NCI-H69 (cell line): ENCODE measurements around the gene ENOX2.

Source experiments
- DNase-seq: peaks from one replicate; lab custom pipeline; 2025; lab: John Stamatoyannopoulos, UW

Gene ENOX2

DNA sequence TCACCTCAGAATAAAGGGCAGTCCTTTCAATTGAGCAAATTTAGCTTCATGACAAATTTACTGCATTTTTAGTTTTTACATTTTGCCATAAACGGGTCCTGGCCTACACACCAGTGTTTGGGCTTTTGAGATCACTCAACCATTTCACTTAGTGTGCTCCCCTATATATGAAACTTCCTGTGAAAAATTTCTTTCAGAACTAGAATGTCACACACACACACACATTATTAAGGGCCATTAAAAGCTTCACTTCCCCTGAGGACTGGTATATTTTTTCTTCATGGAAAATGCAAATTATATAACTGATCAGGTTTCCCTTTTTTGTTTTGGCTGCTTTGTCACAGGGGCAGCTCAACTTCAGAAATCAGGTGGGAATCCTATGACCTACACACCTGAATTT lies 206.5 kb downstream of the ENOX2 start:
- DNase-seq, result no peak

DNA sequence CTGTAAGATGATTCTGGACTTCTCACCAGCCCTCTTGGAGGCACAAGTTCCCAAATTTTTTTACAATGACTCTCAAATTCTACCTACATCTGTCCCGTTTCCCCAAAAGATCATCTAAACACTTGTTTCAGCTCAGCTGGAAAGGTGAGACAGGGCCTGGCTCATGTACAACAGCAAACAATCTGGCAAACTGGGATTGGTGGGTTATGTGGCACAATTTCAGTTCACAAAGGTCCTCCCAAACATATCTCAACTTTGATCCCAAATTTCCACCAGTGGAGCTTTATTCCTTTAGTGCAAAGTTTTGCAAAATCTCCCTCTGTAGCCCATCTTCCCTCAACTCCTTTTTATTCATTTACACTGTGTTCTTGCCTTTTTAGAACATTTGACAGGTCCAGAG lies 207.1 kb downstream of the ENOX2 start:
- no peak for DNase-seq

DNA sequence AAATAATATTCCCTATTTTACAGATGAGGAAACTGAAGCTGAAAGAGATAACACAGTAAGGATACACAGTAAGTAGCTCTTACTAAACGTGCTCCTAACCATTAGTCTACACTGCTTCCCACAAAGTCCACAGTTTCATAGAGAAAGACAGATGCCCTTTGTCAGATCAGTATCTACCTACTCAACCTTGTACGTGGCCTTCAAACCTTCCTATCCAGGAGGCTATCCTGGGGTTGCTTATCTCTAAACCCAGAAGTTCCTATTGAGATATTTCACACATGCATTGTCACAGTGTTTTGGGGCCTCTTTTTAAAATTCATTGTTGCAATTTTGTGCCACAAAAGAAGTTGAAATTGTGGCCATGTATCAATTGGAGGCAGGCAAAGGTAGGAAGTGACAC lies 208.0 kb downstream of the ENOX2 start:
- DNase-seq, result no peak

DNA sequence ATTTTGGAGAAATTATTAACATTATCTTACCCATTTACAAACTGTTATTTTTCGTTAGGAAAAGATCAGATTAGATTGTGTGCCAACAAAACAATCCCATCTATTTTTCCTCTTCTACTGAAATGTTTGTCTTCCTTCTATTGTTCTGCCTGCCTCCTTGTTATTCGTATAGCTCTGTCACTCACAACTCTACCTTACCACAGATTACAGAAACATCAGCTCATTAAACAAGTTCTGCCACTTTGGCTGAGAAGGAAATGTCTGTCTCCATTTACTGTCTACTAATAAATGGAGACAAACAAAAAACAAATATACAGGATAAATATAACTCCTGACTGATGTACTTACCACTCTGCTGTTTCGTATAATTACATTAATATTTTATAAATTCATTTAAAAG lies 211.4 kb downstream of the ENOX2 start:
- DNase-seq, result no peak

DNA sequence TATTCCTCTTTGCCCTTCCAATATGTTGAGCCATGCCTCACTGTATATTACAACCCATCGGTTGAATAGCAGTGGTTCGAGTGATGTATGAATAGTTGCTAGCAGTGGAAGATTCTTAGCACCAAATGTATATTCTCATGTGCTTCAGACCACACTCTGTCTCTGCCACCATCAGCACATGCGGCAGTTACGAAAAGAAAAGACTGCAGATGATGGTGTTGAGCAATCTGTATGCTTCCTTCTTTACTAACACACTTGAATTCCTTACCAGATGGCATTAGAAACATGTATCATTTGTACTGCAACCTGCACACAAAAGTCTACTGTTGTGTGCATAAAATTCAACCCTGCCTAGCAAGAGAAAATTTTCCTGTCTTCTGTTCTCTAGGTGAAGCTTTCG lies 214.6 kb downstream of the ENOX2 start:
- DNase-seq, result no peak

DNA sequence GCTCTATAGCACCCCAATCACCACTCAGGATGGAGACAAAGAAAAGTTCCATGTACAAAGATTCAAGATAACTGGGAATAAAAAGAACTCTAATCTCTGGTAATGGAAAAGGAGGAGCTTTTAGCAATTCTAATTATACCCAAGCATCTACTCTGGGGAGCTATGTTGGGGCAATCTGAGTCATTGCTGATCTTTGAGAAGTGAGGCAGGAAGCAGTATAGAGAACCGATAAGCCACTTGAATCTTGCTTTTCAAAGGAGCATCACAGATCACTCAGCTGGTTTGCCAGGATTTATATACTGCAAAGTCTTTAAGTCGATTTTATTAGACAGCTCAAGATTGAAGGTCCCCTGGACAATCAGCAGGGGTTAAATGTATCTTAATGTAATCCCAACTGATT lies 220.0 kb downstream of the ENOX2 start:
- no peak for DNase-seq

DNA sequence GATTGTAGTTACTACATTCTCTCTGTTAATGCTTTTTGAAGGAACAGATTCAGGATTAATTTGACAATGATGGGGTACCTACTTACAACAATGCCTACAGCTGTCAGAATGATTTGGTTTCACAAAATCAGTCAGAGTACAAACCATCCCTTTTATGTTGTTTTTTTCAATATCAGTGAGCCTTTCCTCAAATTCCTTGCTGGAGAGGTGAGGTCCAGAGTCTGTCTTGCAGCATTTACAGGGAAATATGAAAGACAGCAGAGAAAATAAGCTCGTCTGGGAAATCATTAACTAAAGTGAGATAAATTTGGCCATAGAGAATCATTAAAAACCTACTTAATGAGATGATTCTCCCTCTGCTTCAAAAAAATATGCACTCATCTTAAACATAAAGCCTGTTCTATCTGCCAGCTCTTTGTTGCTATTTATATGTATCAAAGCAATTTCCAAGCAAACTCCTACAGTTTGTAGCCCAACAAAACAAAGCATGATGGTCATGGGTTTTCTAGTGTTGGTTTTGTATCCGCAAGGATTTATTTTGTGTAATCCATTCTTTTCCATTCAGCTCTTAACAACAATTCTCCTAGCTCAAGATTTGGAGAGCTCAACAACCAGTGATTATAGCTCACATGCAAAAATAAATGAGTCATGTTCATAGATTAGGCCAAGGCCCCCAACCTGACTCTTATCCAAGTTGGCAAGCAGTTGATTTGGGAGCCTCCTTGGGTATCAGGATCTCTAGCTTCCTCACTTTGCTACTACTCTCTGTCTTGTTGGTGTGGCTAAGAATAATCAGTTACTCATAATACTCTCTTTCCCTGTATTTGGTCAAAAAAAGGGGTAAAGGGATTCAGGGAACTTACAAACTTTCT lies 222.6 kb downstream of the ENOX2 start:
- no peak for DNase-seq

DNA sequence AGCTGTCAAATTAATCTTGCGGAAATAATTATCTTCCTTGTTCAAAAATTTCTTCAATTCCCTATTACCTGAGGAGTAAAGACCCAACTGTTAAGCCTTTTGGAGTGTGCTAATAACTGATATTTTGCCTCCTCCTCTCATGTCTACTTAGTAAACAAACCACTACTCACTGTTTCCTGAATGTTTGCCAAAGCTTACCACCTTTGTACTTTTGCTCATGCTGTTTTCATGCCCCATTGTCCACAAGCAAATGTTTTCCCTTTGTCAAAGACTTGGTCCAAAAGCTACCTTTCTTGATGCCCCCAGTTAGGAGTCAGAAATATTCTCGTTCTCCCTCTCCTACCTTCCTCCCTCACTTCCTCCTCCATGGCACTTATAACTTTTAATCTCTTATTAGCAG lies 226.1 kb downstream of the ENOX2 start:
- peak; percentile 52 for DNase-seq

DNA sequence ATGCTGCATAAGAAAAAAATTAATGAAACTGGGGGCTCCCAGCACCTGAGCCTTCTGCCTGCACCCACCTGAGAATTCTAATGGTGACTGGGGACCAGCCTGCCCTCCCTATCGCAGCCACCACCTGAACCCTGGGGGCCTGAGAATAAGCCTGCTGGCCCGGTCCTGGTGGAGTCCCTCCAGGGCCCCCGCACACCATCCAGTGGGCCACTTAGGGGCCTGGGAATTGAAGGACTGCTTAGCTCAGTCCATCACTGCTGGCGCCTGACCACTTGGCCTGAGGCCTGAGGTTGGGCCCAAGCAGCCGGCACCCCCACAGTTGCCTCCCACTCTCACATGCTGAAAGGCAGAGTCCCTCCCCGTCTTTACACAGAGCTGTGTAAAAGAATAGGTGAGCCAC lies 230.8 kb downstream of the ENOX2 start:
- no peak for DNase-seq

DNA sequence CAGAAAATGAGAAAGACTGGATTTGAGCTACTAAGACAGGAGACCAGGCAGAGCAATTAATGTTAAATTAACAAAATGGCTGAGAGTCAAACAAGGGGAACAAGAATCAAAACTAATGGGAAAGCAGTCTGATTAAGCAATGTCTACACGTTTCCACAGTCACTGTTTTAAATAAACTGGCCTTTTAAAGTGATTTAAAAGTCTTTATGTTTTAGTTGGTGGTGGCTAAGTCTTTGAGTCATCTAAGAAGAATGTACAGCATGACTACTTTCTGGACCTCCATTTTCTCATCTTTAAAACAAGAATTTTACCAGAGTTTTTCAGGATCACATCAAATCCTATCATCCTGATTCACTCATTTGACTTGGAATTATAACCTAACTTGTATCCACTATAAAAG lies 233.8 kb downstream of the ENOX2 start:
- no peak for DNase-seq

DNA sequence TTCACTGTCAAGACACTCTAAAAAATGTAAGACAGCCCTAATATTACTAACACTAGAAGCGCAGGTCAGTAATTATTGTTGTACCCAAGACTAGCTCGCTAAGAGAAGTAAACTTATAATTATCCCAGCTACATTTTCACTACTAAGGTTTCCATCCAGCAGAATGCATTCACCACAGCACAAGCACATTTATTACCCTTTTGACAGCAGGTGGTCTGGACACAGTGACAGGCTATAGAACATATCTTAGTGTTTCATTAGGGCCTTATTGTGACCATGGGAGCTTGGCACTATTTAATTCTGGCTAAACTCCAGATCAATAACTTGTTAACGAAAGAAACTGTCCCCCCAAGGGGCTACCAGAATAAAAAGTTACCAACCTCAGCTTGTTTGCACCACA lies 237.7 kb downstream of the ENOX2 start:
- DNase-seq, result peak; percentile 0

DNA sequence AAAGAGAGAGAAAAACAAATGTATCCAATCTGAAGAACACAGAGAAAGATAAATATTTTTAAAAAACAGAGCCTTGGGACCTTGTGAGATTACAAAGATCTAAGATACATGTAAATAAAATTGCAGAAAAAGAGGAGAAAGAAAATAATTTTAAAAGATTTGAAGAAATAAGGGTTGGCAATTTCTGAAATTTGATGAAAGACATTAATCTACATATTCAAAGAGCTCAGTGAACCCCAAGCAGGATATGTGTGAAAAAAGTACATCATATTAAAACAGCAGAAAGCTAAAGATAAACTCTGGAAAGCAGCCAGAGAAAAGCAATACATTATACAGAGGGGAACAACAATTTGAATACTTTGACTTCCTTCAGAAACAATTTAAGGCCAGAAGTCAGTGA lies 244.7 kb downstream of the ENOX2 start:
- no peak for DNase-seq

DNA sequence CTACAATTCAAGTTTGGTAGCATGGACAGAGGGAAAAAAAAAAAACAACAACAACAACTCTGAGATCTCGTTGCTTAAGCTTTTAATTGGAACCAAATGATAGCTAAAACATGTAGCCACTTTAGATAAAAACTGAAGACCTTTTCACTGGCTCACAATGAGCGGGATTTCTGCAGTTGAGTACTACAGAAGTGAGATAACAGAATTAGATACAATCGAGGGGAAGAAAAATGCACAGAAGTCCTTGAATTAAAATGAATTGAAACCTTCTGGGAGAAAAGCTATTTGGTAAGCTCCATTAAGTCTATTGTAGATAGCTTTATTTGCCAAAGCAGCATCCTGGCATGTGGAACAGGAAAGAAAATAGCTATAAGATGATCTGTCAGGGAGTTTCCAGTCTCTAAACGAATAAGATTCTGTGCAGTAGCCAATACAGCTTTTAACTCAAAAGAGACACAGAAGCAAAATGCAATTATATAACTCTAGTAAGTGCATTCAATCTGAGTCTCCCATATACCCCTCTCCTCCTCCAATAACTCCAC lies 248.5 kb downstream of the ENOX2 start:
- DNase-seq, result no peak

DNA sequence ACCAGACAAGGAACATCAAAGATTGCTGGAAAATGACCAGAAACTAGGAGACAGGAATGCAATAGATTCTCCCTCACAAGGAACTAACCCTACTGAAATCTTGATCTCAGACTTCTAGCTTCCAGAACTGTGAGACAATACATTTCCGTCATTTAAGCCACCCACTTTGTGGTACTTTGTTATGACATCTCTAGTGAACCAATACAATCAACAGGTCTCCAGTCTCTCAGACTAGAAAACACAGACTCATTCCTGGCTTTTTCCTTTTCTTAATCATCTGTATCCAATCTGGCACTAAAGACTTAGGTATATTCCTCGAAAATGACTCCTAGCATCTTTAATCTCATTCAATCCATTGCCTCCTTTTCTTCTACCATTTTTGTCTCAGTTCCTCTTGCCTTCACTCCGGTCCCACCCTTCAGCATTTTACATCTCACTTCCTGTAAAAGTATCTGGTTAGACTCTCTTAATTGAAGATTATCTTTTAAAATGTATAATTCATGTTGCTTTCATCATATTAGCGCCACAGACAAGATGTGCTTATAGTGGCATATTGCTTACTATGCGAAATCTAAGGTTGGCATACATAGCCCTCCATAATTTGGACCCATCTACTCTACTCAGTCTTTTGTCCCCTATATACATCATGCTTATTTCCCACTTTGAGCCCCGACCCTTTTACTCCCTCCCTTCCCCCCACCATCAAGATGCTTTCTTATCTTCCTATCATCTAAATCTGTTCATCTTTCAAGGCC lies 250.0 kb downstream of the ENOX2 start:
- DNase-seq, result no peak

DNA sequence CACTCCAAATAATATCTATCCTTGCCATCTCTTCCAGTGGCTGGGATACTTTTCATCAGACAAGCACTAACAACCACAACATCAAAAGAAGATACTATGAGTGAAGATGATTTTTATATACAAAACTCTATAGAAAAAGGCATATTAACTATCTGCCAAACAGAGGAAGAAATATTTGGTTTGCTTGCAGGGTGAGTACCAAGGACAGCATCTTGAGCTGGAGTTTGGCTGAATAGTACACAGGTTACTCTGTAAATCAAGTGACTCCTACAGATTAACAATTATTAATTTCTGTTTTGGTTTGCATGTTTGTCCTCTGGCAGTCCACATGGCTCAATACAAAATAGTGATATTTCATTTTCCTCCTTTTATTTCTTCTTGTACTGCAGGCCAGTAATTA lies 253.3 kb downstream of the ENOX2 start:
- DNase-seq, result no peak

DNA sequence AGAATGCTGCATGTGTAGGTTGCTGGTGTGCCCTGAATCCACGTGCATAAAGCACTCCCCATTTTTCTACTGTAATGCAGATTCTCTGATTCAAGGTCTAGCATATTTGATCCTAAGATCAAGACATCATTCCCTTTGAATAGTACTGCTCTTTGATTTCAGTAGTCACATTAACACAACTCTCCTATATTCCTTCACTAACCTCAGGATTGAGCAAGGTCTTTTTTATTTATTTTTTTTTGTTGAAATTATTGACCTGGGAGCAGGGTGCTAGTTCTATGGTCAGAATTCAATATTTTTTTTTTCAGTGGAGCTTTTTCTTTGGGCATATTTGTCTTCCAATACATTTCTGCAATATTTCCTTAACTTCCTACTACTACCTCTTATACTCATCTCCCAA lies 255.5 kb downstream of the ENOX2 start:
- no peak for DNase-seq

DNA sequence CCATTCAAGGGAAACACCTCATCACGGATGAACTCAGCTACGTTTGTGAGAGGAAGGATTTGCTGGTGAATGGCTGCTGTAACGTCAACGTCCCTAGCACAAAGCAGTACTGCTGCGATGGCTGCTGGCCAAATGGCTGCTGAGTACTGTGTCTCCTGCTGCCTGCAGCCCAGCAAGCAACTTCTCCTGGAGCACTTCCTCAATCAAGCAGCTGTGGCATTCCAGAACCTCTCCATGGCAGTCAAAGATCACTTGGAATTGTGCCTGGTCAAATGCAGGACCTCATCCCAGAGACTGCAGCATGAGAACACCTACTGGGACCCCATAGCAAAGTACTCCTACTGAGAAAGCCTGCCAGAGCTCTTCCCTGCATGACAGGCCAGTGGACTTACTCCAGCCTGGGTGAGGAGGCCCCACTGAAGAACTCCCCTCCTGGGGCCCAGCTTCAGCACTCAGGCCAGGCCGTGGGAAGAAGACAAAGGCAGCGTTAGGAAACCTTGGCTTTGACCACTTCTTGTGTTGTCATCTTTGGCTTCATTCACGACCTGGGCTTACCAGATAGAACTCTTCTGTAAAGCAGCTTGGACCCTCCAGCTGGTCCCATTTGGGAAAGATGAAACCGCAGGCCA lies 256.9 kb downstream of the ENOX2 start:
- peak; percentile 1 for DNase-seq

DNA sequence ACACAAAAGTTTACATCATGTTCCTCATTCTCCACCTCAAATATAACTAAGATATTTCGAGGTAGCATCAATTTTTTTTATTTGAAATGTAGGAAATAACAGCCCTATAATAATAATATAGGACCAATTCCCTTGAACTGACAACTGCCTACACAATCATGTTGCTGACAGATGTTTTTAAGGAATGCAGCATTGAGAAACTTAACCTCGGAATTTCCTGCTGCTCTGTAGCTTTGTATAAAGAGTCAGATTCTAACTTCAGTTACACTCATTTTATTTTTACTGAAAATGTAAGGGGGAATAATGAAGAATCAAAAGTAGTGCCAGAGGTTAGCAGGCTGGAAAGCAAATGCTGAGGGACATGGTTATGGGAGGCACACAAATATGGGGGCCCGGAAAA lies 265.4 kb downstream of the ENOX2 start:
- DNase-seq, result no peak

DNA sequence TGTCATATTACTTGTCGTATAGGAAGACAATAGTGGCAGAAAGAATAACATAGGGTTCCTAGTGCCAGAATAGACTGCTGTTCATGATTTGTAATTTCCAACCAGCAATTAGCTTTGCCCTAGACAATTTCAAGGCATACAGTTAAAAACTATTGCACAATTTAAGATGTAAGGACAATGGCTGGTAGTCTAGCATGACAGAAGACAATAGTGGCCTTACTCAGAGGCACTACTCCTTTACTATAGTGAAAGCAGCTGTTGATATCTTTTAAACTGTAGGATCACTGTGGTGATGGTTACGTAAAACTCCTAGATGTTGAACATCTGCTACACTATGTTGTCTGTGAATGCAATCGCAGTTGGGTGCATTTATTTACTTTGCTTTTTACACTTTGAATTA lies 266.7 kb downstream of the ENOX2 start:
- peak; percentile 70 for DNase-seq

DNA sequence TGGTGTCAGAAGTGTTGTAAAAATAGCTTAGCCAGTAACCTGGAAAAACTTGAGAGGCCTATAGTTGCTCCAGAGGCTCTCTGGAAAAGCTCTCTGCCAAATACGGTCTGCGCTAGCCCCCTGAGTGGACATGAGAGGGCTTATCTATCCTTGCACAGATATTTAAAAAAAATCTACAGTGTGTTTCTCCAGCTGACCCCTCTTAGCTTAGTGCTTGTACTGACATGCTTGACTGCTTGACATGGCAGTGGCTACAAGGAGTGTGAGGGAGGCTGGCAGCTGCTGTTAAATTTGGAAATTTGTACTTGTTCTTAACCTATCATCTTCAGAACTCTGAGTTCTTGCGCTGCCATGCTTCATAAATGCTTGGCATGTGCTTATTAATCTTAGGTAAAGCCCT lies 272.0 kb downstream of the ENOX2 start:
- no peak for DNase-seq

DNA sequence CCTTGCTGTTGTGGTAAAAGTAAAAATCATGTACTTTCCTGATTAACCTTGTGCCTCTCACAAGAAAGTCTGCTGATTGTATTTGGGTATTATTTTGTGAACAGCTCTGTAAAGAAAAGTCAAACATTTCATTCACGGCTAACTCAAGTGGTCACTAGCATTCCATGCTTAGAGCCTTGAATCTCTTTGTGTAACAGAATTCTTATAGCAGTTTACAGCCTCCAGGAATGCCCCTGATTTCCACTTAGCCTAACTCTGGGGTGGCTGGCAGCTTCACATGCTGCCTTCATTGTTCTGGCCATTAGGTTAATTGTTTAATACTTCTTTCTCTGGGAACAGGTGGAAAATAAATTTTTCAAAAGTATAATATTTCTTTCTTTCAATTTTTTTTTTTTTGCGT lies 274.5 kb downstream of the ENOX2 start:
- no peak for DNase-seq

DNA sequence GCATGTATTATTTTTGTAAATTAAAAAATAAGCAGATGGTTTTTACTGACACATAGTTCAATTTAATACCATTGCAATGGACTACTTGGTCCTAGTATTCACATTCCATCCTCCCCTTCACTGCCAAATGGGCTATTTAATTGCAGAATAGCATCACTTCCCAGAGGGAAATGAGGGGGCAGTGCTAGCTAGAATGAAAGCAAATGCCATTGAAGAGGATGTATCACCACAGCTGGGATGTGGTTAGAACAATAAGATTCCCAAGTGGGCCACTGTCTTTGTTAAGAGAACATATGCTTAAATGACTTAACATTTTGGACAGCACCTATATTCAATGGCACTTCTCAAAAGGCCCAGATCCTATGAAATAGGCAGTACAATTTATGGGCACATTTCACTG lies 276.5 kb downstream of the ENOX2 start:
- no peak for DNase-seq

DNA sequence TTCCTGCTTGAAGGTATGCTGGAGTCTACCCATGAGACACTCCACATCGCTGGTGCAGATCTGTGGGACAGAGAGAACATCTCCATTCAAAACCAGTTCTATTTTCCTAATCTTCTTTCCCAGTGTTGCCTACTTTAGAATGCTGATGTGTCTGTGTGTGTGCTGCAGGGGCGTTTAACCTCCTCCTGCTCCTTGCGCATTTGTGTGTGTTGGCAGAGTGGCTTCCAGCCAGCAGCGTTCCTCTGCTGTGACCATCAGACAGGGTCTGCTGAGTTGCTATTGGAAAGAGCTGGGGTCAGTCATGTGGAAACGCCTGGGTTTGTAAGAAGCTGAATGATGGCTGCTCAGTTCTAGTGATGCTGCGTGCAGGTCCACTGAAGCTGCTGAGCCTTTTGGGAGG lies 277.6 kb downstream of the ENOX2 start:
- DNase-seq, result no peak
